ENCODE data around the gene CNTNAP5.

GRCh38 chr2:124810132-124810531 lies 785.0 kb downstream of the CNTNAP5 start:
- TF ChIP-seq CTCF (IDR thresholded peaks at IDR 0.05) (no peak), POLR2A (IDR thresholded peaks at IDR 0.05) (no peak)
